Measurements from ENCODE around the gene RAB3GAP2. TPM values are rescaled to one million over a fixed set of nuclear protein-coding genes. Genes with fewer than 3 reads are reported as not detected.
"Not testable (repeated sequence)": the region's sequence is repeated elsewhere in the genome, so short reads cannot be mapped to it uniquely, and the experiment has no call there.

RAB3GAP2 gene
- total RNA-seq, 2 experiments from 2014 or later, result 49.5 to 51.7 TPM

DNA sequence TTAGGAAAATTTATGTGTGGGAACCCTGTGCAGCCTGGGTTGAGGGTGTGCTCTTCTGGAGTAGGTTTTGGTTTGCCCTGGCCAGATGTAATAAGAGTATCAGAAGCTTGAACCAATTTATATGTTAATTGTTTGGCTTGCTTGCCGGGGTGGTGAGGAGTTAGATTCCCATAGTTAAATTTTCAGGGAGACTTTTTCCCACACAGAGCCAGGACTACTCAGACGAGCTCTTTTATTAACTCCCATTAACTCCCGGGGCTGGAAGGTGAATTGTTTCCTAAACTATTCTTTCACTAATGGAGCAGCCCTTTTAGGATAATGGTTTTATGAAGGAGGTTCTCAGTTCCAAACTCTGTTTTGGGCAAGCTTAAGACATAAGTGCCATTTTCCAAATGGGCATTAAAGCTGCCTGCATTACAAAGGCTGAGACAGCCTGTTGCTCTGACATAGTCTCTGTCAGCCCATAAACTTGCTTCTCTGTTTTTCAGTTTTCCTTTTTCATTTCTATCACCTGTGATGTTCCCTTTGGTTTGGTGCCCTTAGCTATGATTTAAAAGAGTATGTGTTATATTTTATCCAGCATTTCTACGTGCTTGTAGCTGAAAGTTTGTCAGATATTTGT is 18.0 kb upstream of the RAB3GAP2 start:
- CTCF ChIA-PET, result no interaction called here
- POLR2A ChIA-PET, result no interaction called here

DNA sequence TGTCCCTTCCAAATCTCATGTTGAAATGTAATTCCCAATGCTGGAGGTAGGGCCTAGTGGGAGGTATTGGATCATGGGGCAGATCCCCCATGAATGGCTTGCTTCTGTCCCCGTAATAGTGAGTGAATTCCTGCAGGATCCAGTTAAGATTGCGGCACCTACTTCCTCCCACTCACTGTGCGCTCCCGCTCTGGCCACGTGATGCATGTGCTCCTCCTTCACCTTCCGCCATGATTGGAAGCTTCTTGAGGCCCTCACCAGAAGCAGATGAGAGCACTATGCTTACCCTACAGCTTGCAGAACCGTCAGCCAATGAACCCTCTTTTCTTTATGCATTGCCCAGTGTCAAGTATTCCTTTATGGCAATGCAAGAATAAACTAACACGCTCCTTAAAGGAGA is 14.9 kb upstream of the RAB3GAP2 start:
- ChIA-PET POLR2A (no interaction called here), CTCF (interaction anchor here (1.3 kb wide), 1 partner anchor 12 kb away, joined by 3 read pairs; no protein-coding TSS in a partner anchor)

DNA sequence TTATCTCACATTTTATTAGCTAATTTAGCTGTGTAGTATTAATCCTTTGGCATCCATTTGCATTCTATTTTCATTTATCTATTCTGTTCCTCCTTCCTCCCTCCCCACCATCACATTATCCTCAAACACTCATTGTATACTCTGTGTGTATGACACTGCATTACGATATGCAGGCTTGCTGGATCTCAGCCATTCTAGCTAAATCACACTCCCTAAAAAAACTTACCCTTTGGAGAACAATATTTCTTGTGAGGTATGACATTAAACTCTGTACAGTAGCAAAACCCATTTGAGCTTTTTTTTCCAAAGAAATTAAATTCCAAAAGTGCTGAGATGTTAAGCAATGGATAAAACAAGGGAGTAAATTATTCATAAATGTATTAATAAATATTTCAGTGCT is 11.4 kb upstream of the RAB3GAP2 start:
- CTCF ChIA-PET, result no interaction called here
- POLR2A ChIA-PET, result no interaction called here

DNA sequence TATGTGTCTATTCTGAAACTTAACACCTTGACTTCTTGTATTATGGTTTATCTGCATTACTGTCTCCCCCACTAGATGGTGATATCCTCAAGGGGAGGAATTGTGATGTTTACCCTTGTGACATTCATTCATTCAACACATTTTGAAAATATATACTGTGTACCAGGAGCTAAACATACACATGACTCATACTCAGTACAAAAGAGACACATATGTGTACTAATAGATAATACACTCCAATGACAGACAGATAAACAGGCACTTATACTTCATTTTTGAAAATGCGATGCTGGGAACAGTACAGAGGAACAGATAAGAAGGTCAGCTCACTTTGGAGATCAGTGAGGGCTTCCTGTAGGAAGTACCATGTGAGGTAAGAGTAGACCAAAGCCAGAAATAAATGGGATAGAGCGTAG is 8.9 kb upstream of the RAB3GAP2 start:
- ChIA-PET CTCF (interaction anchor here (1.0 kb wide), 1 partner anchor 44 kb away, joined by 3 read pairs; no protein-coding TSS in a partner anchor), POLR2A (no interaction called here)

DNA sequence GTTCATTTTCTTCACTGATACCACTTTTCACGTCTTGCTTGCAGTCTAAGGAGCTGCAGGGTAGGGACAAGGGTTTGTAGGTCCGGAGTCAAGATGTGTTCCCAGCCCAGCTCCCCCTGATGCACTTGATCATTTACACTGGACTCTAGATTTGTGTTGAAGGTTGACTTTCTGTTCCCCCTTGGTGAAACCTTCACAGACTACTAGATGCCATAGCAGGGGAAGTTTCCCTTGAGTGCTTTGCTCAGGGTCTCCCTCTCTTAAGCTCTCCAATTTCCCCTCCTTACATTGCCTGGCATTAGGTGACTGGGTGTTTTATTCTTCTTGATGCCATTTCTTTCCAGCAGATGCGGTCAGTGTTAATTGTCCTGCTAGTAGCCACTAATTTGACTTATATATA is 8.0 kb upstream of the RAB3GAP2 start:
- POLR2A ChIA-PET, result interaction anchor here (0.6 kb wide), 1 partner anchor 18 kb away, joined by 3 read pairs; no protein-coding TSS in a partner anchor
- CTCF ChIA-PET, result interaction anchor here (1.0 kb wide), 1 partner anchor 45 kb away, joined by 3 read pairs; no protein-coding TSS in a partner anchor

DNA sequence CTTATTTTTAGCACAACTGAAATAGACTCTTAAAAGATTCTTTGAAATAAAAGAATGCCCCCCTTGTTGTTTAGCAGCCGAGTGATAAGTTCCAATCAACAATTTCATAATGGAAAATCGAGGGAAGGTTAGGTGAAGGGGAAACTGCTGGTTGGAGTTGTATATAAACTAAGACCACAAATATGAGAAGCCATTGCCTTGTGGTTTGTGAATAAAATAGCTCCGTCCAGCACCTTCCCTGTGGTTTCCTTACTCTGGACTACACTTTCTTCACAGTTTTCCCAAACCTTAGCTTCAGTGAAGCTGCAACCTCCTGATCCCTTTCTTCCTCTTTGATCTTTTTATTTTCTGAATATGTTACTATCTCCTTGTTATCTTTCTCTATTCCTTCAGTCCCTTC is 6.7 kb upstream of the RAB3GAP2 start:
- CTCF ChIA-PET, result interaction anchor here (0.6 kb wide), 1 partner anchor 499 kb away, joined by 3 read pairs; no protein-coding TSS in a partner anchor
- POLR2A ChIA-PET, result no interaction called here

DNA sequence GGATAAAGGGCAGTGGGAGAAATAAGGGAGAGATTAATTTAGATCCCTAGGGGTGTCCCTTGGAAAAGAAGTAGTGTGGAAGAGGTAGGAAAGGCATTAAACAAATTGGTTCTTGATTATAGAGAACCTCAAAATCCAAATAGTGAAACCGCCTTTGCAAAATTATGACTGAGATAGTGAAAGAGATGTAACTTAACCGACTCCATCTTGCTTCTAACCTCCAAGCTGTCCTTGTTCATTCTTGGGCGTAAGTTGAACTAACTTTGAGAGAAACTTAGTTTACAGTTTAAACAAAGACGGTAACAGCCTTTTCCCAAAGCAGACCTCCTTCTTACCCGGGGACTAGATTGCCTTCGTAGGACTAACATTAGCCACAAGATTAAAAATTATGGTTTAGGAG is 3.2 kb upstream of the RAB3GAP2 start:
- ChIA-PET POLR2A (no interaction called here), CTCF (no interaction called here)

DNA sequence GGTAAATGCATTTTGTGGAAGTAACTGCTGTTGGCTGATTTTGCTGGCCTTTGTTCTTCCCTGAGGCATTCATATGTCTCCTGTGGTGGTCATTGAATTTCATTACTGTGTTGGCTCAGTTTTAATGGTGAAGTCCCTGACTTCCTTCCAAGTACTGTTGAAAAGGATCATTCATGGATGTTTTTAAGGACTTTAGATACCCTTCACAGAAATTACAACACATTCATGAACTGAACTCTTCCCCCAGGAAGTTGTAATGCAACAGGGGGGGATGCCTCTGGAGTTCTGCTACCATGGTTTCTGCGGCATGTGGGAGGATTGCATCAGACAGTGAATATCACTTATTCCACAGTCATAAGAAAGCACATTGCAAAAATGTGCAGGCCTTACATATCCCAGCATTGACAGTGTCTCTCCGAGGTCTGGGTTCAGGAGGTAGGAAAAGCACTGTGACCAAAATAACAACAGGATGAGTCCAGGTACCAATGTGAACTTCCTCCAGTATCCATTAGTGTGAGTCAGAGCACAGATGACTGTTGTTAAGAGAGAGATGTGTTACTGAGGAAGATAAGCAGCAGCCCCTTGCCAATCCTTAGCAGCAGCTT is 2.1 kb upstream of the RAB3GAP2 start:
- CTCF ChIA-PET, result no interaction called here

DNA sequence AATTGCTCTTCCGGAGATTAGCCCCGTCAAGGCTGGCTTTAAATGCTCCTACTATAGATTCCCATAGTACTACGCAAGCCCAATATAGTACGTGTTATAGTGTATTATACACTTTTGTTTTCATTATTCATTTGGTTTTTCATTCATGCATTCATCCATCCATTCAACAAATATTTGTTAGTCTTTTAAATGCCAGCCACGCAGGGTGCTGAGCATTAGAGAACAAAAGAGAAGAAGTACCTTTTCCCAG is 513 bp upstream of the RAB3GAP2 start:
- CTCF ChIA-PET, result interaction anchor here (1.2 kb wide), 1 partner anchor 32 kb away, joined by 4 read pairs; no protein-coding TSS in a partner anchor
- POLR2A ChIA-PET, result no interaction called here

More for the DNA sequence above, 2.1 kb upstream of the RAB3GAP2 start:
- POLR2A ChIA-PET, result no interaction called here

DNA sequence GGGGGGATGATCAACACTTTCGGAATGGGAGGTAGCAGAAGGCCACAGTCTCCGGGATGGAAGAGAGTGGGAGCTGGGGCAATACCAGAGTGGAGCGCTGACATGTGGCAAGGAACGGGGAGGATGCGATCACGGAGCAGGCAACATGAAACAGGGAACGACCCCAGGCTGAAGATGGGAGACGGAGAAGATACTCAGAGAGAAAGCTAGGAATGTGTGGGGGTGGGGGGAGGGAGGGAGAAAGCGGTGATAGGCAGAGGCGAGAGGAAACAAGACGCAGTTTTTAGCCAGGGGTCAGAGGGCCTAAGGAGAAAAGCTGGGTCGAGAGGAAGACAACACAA is 577 bp downstream of the RAB3GAP2 start:
- POLR2A ChIA-PET, result no interaction called here
- CTCF ChIA-PET, result interaction anchor here (1.2 to 1.8 kb wide), 2 partner anchors 31 to 53 kb away, joined by 4 to 6 read pairs; no protein-coding TSS in a partner anchor

DNA sequence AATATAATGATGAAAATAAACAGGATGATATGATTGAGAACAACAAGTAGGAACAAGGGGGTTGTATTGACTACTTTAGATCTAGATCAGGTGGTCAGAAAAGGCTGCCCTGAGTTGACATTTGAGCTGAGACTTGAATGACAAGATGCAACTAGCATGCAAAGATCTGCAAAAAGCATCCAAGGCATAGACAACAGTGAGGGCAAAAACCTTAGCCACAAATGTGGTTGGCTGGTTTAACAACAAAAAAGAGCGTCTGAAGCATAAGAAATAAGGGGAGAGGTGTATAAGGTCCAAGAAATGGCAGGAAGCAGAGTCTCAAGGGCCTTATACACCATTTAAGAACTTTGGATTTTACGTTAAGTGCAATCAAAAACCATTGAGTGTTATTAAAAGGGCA is 3.2 kb downstream of the RAB3GAP2 start:
- ChIA-PET POLR2A (no interaction called here), CTCF (no interaction called here)

DNA sequence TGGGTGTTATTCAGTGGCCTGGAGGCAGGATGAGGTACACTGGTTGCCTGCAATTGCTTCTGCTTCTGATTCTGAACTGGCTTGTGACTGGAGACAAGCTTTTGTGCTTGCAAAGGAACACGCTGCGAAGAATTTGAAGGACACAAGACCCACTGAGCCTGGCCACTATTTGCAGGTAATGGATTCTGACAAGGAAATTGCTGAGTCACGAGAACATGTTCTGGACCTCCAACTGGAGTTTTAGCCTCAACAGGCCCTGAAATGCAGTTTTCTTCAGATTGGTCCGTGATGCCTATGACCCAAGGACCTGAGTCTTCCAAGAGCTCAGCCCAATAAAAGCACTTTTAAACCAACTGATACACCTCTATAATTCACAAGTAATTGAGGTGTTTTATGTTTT is 4.6 kb downstream of the RAB3GAP2 start:
- ChIA-PET POLR2A (no interaction called here), CTCF (no interaction called here)

DNA sequence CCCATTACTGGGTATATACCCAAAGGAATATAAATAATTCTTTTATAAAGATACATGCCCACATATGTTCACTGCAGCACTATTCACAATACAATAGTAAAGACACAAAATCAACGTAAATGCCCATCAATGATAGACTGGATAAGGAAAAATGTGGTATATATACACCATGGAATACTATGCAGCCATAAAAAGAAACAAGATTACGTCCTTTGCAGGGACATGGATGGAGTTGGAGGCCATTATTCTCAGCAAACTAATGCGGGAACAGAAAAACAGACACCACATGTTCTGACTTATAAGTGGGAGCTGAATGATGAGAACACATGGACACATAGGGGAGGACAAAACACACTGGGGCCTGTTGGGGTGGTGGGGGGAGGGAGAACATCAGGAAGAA is 12.0 kb downstream of the RAB3GAP2 start:
- CTCF ChIA-PET, POLR2A ChIA-PET: not testable (repeated sequence)

DNA sequence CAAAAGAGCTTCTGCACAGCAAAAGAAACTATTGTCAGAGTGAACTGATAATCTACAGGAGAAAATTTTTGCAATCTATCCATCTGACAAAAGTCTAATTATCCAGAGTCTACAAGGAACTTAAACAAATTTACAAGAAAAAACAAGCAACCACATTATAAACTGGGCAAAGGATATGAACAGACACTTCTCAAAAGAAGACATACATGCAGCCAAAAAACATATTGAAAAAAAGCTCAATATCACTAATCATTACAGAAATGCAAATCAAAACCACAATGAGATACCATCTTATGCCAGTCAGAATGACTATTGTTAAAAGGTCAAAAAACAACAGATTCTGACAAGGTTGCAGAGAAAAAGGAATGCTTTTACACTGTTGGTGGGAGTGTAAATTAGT is 12.5 kb downstream of the RAB3GAP2 start:
- CTCF ChIA-PET, POLR2A ChIA-PET: not testable (repeated sequence)

DNA sequence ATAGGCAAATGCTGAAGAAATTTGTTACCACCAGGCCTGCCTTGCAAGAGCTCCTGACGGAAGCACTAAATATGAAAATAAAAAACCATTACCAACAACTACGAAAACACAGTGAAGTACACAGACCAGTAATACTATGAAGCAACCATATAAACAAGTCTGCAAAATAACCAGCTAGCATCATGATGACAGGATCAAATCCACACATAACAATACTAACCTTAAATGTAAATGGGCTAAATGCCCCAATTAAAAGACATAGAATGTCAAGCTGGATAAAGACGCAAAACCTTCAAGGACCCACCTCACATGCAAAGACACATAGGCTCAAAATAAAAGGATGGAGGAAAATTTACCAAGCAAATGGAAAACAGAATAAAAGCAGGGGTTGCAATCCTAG is 16.1 kb downstream of the RAB3GAP2 start:
- POLR2A ChIA-PET, CTCF ChIA-PET: not testable (repeated sequence)

DNA sequence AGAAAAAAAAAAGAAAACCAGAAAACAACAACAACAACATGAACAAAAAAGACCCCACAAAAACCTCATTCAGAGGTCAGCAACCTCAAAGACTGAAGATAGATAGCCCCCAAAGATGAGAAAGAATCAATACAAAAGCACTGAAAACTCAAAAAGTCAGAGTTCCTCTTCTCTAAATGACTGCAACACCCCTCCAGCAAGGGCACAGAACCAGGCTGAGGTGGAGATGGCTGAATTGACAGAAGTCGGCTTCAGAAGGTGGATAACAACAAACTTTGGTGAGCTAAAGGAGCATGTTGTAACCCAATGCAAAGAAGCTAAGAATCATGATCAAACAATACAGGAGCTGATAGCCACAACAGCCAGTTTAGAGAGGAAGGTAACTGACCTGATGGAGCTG is 17.0 kb downstream of the RAB3GAP2 start:
- ChIA-PET POLR2A (no interaction called here), CTCF (no interaction called here)

DNA sequence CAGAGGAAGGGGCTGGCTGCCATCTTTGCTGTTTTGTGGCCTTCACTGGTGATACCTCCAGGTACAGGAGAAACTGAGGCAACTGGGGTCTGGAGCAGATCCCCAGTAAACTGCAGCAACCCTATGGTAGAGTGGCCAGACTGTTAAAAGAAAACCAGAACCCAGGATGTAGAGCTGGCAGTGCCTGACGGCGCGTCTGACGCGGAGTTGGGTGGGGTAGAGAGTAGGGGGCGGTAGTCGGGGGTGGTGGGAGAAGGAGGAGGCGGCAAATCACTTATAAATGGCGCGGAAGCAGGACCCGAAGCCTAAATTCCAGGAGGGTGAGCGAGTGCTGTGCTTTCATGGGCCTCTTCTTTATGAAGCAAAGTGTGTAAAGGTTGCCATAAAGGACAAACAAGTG is 19.0 kb downstream of the RAB3GAP2 start:
- POLR2A ChIA-PET, CTCF ChIA-PET: not testable (repeated sequence)

DNA sequence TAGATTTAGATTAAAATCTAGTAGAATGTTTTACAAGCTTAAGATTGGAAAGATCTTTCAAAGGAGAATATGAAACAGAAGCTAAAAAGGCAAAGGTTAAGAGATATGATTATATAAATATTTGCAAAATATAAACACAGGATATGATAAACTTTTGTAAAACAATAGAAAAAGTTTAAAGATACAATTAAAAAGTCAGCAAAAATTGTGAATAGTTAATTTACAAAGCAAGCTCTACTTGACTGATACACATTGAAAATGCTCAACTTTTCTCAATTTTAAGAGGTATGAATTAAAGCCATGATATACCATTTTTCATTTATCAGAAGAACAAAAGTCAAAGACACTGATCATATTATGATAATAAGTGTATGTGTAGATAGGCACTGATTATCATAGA is 21.0 kb downstream of the RAB3GAP2 start:
- CTCF ChIA-PET, result no interaction called here
- POLR2A ChIA-PET, result no interaction called here

DNA sequence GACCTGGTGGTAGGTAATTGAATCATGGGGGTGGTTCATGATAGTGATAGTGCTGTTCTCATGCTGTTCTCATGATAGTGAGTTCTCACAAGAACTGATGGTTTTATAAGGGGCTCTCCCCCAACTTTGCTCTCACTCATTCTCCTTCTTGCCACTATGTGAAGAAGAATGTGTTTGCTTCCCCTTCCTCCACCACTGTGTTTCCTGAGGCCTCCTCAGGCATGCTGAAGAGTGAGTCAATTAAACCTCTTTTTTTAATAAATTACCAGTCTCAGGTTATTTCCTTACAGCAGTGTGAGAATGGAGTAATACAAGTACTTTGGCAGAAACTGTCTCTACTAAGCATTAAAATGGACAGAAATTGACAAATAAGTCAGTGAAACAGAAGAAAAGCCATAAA is 21.6 kb downstream of the RAB3GAP2 start:
- ChIA-PET CTCF (no interaction called here), POLR2A (no interaction called here)

DNA sequence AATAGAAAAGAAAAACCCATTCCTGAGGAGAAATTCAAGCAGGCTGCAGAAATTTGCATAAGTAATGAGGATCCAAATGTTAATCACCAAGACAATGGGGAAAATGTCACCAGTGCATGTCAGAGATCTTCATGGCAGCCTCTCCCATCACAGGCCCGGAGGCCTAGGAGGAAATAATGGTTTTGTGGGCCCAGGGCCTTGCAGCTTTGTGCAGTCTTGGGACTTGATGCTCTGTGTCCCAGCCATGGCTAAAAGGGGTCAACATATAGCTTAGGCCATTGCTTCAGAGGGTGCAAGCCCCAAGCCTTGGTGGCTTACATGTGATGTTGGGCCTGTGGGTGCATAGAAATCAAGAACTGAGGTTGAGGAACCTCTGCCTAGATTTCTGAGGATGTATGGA is 22.7 kb downstream of the RAB3GAP2 start:
- CTCF ChIA-PET, result no interaction called here
- POLR2A ChIA-PET, result no interaction called here

DNA sequence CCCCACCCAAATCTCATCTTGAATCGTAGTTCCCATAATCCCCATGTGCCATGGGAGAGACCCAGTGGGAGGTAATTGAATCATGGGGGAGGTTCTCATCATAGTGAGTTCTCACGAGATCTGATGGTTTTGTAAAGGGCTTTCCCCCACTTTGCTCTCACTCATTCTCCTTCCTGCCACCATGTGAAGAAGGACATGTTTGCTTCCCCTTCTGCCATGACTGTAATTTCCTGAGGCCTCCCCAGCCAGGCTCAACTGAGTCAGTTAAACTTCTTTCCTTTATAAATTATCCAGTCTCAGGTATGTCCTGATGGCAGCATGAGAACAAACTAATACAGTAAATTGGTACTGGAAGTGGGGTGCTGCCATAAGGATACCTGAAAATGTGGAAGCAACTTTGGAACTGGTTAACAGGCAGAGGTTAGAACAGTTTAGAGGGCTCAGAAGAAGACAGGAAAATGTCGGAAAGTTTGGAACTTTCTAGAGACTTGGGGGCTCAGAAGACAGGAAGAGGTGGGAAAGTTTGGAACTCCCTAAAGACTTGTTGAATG is 23.5 kb downstream of the RAB3GAP2 start:
- POLR2A ChIA-PET, CTCF ChIA-PET: not testable (repeated sequence)

DNA sequence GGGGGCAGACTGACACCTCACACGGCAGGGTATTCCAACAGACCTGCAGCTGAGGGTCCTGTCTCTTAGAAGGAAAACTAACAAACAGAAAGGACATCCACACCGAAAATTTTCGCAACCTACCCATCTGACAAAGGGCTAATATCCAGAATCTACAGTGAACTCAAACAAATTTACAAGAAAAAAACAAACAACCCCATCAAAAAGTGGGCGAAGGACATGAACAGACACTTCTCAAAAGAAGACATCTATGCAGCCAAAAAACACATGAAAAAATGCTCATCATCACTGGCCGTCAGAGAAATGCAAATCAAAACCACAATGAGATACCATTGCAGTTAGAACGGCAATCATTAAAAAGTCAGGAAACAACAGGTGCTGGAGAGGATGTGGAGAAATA is 26.4 kb downstream of the RAB3GAP2 start:
- POLR2A ChIA-PET, CTCF ChIA-PET: not testable (repeated sequence)

All from activated CD8-positive, alpha-beta memory T cell treated with anti-CD3 and anti-CD28 coated beads for 36 hours (primary cell).